Choroid plexus epithelial cell (primary cell): ENCODE data around the gene OLFML2B.

Experiments used
- DNase-seq: peaks from one replicate; pipeline ENCODE4 v3.0.0-alpha.2; 2010; ENCODE audit warnings: low read depth
- H3K4me3 ChIP-seq: 2 replicates; pipeline ENCODE4 v1.5.1; 2011; ENCODE audit warnings: low read depth, mild to moderate bottlenecking, control low read depth, low read length, moderate library complexity
- CTCF ChIP-seq: conservative IDR thresholded peaks from 2 replicates; pipeline ENCODE4 v1.5.1; 2011; ENCODE audit warnings: low read depth, mild to moderate bottlenecking, control low read depth, inconsistent platforms, low read length, moderate library complexity

Gene OLFML2B

GRCh38 chr1:162025541-162025940 is 1.9 kb upstream of the OLFML2B start:
- no peak for TF ChIP-seq CTCF
- no peak overlapping the region for H3K4me3 ChIP-seq
- no peak for DNase-seq

GRCh38 chr1:162023181-162023546 is 505 bp downstream of the OLFML2B start:
- no peak for DNase-seq
- H3K4me3 ChIP-seq, result peak overlapping the region; percentile 75
- TF ChIP-seq CTCF, result no peak

- peak overlapping the region; percentile 75 for H3K4me3 ChIP-seq
- DNase-seq, result no peak
- no peak for TF ChIP-seq CTCF
Observed at GRCh38 chr1:162022626-162023025, 1.0 kb downstream of the OLFML2B start.

- TF ChIP-seq CTCF, result no peak
- no peak for DNase-seq
- no peak overlapping the region for H3K4me3 ChIP-seq
Observed at GRCh38 chr1:162021124-162021523, 2.5 kb downstream of the OLFML2B start.

- no peak overlapping the region for H3K4me3 ChIP-seq
- peak; percentile 44 for DNase-seq
- no peak for TF ChIP-seq CTCF
Observed at GRCh38 chr1:162020150-162020549, 3.5 kb downstream of the OLFML2B start.

GRCh38 chr1:162019446-162019845 is 4.2 kb downstream of the OLFML2B start:
- TF ChIP-seq CTCF, result no peak
- H3K4me3 ChIP-seq, result no peak overlapping the region
- DNase-seq, result no peak

GRCh38 chr1:162019006-162019405 is 4.7 kb downstream of the OLFML2B start:
- H3K4me3 ChIP-seq, result no peak overlapping the region
- TF ChIP-seq CTCF, result no peak
- peak; percentile 74 for DNase-seq
